Caki2 (cell line): ENCODE measurements around the gene SNED1. TPM values are rescaled to one million over a fixed set of nuclear protein-coding genes. Genes with fewer than 3 reads are reported as not detected.

ENCODE experiments used
- DNase-seq: peaks from one replicate; pipeline ENCODE4 v3.0.0-alpha.2; 2015; ENCODE audit warnings: low read depth
- in situ Hi-C: cut with HindIII; loops from 2 replicates; pipeline ENCODE4 v1.10.0; 2016; ENCODE audit warnings: low sequenced_read_pairs, low pct_unique_long_range_greater_than_20kb, mixed read lengths
- total RNA-seq: library from RNA; depleted of rRNA; stranded (reverse); fragments of >200 nt; shearing (Covaris generic); gene quantifications from 2 replicates; pipeline ENCODE4 v1.2.3, GENCODE V29; 2014; ENCODE audit warnings: low replicate concordance

The SNED1 gene
- total RNA-seq, 1 experiment from 2014 or later = not detected

DNA sequence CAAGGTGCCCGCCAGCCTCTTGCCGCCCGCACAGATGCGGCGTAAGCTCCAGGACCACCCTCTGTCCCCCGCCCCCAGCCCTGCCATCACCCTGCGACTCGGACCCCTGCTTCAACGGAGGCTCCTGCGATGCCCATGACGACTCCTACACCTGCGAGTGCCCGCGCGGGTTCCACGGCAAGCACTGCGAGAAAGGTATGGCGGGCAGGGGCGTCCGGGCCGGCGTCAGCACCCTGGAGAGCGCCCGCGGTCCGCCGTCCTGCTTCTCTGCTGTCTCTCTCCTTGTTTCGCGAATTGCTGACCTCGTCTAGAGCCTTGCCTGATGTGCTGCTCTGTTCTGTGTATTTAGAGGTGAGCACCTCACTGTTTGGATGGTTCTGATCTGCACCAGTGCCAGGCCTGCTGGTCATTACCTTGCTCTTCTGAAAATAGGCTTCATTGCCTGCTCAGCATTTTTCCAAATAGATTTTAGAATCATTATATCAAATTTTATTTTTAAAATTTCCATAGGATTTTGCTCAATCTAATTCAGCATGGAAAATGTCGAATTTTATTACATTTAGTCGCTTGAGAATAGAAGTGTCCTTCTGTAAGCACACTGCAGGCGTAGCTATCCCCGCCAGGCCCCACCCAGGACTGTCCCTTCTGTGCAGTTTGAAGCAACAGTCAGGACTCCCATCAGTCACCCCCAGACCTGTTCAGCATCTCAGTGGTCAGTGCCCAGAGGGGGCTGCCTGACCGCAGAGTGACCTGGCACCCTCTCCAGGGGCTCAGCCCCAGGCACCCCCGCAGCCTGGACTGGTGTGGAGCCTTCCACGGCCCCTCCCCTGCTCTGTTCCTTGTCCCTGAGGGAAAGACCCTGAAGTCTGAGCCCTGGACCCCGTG is 51.6 kb downstream of the SNED1 start:
- in situ Hi-C loops = no loop called here

DNA sequence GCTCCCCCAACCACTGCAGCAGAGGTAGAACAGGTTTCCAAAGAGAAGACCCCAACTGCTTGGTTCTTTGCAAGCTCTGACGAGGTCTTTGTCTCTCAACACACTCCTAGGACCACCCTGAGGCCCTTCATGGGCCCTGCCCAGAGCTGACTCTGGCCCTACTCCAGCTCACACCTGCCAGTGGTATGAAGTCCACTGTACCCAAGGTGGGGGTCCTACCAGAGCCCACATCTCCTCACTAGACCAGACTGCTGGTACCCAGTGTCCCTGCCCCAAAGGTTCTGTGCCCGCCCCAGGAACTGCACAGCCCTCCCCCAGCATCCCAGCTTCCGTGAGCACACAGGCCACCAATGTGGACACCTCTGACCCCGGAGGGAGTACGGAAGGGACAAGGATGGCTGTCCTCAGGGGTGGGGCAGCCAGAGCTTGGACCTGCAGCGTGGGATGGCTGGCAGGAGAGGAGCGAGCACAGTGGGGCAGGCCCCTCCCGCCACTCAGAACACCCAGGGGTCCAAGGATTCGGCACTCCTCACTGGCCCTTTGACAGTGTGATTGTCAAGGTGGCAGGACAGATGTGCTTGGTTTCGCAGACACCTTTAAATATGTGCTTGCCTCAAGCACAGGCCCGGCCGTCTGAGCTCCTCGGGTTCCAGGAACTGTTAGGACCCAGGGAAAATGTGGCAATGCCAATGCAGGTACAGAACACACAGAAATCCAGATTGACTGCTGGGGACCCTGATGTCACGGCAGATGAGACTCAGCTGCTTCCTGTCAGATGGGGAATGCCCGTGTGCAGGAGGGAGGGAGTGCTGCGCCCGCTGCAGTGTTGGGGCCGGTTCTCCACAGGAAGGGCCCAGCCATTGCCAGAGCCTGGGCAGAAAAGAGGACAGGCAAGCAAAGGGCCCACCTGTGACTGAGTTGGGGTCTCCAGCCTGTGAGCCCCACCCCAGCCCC is 52.5 kb downstream of the SNED1 start:
- in situ Hi-C loops = no loop called here
- DNase-seq = no peak

More for the DNA sequence above, 51.6 kb downstream of the SNED1 start:
- peak; percentile 14 for DNase-seq

DNA sequence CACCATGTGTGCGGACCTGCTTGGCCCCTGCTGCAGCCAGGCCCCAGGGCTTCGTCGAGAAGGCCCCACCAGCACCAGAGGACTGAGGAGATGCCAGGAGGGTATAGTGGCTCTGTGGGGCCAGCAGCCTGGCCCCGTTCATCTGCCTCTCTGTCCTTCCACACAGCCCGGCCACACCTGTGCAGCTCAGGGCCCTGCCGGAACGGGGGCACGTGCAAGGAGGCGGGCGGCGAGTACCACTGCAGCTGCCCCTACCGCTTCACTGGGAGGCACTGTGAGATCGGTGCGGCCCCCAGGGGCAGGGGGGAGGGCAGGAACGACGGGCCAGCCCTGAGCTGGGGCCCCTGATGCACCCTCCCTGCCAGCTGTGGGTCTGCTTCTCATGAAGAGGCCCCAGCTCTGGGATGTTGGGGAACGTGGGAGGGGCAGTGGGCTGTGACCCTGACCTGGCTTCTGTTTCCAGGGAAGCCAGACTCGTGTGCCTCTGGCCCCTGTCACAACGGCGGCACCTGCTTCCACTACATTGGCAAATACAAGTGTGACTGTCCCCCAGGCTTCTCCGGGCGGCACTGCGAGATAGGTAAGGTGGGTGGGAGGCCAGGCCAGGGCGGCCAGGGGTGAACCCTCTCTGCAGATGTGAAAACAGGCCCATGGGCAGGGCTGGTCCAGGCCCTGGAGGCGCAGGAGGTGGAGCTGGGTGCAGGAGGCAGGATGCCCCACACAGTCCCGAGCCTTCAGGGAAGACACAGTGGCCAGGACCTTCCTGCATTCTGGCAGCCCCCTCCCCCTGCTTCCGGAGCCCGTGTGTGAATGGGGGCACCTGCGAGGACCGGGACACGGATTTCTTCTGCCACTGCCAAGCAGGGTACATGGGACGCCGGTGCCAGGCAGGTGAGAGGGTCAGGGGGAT is 53.4 kb downstream of the SNED1 start:
- no peak for DNase-seq
- in situ Hi-C loops = no loop called here

DNA sequence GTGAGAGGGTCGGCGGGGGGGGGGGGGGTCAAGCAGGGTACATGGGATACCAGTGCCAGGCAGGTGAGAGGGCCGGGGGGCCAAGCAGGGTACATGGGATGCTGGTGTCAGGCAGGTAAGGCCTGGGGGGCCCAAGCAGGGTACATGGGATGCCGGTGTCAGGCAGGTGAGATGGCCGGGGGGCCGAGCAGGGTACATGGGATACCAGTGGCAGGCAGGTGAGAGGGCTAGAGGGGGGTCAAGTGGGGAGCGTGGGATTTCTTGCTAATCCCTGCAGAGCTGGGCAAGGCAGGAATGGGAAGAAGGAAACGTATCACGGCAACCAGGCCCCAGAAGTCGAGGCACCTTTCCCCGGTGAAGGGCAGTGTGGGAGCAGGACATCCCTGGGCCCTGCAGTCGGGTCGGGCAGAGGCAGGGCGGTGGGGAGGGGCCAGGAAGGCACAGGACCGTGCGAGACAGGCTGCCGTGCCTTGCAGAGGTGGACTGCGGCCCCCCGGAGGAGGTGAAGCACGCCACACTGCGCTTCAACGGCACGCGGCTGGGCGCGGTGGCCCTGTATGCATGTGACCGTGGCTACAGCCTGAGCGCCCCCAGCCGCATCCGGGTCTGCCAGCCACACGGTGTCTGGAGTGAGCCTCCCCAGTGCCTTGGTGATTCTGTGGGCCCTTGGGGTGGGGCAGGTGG is 54.4 kb downstream of the SNED1 start:
- in situ Hi-C loops = no loop called here
- DNase-seq = no peak

DNA sequence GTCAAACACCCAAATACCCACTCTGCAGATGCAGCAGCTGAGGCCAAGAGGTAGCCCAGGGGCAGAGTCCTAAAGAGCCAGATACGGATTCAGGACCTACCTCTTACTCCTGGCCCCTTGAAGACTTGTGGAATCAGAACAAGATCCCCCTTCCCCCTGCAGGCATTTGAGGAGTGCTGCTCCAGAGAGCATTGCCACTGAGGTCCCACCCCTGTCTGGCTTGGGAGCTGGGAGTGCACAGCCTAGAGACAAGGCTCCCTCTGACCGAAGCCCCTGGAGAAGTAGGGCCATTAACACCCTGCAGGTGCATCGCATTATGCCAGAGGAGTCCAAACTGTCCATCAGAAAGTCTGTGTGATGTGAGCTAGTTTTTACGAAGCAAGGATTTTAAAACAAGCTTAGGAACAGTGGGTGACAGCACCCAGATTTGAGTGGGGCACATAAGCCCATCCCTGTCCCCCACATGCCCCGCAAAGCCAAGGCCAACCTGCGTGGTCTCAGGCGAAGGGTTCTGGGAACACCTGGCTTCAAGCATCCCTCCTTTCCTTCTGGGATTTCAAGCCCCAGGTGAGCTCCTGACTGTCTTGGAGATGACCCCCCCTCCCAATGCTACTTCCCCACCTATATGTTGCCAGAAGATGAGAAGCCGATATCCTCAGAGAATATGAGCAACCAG is 55.3 kb downstream of the SNED1 start:
- in situ Hi-C loops = no loop called here
- no peak for DNase-seq

DNA sequence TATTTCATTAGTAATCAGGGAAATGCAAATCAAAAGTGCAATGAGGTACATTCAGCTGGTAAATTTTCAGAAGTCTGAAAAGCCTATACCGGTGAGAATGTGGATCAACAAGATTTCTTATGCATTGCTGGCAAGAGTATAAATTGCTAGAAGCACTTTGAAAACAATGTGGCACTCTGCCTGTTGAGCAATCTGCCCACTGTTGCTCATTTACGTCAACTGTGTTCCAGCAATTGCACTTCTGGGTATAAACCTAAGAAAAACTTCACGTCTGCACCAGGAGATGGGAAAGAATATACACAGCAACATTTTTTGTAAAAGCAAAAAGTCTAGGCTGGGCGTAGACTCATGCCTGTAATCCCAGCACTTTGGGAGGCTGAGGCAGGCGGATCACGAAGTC is 62.9 kb downstream of the SNED1 start:
- in situ Hi-C loops = no loop called here
- DNase-seq = no peak

DNA sequence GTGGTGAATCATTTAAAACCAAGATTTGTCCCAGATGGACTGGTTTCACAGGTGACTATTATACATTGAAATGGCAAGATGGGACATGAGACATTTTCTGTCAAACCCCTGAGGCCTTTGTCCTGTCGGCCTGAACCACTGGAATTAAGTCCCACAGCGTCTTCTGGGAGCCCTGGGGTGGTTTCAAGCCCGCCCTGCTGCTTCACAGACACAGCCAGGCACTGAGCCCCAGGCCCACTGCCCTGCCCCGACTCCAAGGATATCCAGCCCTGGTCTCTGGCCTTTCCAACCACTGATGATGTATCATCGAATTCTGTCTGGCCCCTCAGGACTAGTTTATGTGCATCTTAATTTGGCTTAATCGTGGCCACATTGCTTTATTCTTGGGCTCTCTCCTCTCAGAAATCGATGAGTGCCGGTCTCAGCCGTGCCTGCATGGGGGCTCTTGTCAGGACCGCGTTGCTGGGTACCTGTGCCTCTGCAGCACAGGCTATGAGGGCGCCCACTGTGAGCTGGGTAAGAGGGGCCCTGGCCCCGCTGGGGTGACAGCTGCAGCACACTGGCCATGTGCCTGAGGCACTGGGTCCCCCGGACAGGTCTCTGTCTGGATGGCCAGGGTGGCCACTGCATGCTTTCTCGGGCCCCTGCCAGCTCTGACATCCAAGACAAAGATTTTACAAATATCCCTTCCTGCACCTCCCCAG is 64.1 kb downstream of the SNED1 start:
- in situ Hi-C loops = no loop called here
- no peak for DNase-seq

DNA sequence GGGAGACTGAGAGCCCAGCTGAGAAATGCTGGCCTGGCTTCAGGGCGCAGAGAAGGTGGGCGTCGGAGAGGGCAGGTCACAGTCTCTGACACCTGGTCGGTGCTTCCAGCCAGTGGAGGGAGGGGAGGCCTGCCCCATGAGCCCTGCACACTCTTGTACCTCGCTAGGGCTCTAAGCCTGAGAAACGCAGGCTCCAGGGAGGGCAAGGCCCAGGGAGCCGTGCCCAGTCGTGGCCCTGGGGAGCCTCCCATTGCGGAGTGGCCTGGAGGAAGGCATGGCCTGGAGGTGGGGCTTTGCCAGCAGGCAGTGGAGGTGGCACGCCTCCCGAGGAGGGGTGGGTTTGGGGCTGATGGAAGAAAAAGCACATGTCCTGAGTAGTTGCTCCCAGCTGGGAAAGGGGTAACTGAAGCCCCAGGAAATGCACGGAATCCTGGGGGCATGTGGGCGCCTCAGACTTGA is 64.7 kb downstream of the SNED1 start:
- in situ Hi-C loops = no loop called here
- no peak for DNase-seq

DNA sequence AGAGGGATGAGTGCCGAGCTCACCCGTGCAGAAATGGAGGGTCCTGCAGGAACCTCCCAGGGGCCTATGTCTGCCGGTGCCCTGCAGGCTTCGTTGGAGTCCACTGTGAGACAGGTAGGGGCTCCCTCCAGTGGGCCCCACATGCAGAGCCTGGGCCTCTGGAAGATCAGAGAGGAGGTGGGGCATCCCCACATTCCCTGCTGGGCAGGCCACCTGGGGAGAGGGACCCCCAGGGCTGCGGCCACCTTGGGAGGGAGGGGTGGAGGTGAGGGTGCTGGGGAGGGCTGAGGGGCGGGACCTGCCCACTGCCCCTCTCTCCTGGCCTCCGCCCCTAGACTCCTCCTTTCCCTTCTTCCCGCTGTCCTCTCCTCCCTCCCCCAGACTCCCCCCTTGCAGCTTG is 65.2 kb downstream of the SNED1 start:
- DNase-seq = no peak

DNA sequence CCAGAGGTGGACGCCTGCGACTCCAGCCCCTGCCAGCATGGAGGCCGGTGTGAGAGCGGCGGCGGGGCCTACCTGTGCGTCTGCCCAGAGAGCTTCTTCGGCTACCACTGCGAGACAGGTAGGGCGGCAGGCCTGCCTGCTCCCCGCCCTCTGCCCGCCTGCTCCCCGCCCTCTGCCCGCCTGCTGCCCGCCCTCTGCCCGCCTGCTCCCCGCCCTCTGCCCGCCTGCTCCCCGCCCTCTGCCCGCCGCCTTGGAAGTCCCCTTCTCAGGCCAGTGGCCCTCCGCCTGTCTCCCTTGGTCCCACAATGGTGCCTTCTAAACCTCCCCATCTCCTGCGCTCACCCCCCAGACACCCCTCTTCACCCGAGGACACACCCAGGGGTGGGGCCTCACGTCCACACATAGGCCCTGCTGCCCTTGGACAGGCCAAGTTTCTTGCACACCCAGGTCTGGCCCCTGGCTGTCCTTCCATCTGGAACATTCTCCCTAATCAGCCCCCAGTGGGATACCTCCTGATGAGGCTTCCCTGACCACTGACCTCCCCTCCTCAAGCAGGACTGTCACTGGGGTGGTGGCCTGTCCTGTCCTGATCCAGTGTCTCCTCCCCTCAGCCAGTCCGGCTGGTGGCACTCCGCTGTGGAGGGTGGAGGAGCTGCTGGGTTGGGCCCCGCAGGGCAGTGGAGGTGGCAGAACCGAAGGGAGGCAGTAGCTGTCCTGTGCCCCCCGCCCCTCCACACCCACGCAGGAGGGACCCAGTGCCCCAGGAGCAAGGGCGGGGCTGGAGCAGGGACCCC is 65.8 kb downstream of the SNED1 start:
- in situ Hi-C loops = no loop called here
- no peak for DNase-seq

More for the DNA sequence above, 65.2 kb downstream of the SNED1 start:
- in situ Hi-C loops = no loop called here

DNA sequence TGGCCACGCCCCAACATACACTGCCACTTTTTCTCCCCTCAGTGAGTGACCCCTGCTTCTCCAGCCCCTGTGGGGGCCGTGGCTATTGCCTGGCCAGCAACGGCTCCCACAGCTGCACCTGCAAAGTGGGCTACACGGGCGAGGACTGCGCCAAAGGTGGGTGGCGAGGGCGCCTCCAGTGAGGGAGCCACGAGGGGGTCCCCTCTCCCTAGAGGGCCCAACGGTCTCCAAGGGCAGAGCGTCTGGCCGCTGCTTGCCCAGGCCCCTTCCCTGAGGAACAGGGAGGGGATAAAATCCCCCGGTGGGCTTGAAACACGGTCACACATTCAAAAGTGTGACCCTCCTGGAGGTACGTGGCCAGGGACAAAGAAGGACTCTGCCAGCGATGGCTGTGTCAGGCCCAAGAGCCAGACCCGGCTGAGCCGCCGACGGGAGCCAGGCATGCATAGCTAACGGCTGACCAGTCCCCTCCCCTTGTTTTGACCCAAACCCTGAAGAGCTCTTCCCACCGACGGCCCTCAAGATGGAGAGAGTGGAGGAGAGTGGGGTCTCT is 66.5 kb downstream of the SNED1 start:
- in situ Hi-C loops = no loop called here
- DNase-seq = no peak

DNA sequence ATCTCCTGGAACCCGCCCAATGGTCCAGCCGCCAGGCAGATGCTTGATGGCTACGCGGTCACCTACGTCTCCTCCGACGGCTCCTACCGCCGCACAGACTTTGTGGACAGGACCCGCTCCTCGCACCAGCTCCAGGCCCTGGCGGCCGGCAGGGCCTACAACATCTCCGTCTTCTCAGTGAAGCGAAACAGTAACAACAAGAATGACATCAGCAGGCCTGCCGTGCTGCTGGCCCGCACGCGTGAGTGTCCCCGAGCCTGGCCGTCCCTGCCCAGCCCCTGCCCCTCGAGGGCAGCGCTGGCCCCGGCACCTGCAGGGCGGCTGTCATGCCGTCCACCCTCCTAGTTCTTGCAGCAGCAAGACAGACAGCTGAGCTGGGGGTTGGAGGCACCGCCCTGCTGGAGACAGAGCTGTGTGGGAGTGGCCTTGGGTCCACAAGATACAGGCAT is 67.0 kb downstream of the SNED1 start:
- no peak for DNase-seq
- in situ Hi-C loops = no loop called here

DNA sequence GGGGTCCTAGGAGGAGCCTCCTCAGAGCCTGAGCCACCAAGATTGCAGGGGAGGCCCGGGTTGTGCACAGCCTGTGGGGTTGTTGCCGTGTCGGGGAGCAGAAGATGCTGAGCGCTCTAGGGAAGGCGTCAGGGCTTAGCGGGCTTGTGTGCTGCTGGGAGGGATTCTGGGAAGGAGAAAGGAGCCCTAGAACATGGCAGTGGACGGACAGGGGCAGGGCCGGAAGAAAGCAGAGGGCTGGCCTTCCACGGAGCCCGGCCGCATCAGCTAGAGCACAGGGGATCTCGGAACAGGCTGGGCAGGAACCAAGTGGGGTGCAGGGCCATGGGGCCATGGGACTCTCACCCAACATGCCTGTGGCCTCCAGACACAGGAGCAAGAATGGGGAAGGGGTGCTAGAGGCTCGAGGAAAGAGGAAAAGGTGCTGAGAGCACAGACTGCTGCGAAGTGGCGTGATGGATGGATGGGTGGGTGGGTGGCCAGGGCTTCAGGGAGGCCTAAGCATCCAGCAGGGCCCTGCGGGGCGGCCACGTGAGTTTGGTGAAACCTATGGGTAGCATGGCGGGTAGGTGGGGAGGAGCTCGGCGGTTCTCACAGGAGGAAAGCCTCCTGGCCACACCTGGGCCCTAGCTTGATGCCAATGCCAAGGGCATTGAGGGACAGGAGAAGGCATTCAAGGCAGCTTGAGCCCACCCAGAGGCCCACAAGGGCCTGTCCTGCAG is 67.9 kb downstream of the SNED1 start:
- no peak for DNase-seq
- in situ Hi-C loops = no loop called here

DNA sequence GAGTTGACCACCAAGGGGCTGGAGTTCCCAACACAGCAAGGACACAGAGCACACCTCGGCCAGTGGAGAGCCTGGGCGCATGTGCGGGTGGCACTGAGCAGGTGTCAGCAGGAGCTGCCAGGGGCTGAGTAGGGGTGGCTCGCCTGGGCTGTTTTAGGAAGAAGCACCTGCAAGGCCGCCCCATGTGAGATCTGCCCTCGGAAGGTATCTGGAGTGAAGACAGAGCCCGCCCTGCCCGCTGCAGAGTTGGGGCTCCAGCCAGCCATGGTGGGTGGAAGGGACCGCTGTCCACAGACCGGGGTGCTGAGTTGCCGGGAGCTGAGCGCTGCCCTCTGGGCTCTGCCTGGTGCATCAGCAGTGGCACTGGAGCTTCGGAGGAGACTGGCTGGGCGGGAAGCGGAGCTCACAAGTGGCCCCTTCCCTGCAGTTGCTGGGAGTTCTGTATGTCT is 68.5 kb downstream of the SNED1 start:
- no peak for DNase-seq

More for the DNA sequence above, 68.5 kb downstream of the SNED1 start:
- in situ Hi-C loops = no loop called here
